HCT116 (cell line): ENCODE measurements around the gene CERT1. TPM values are rescaled to one million over a fixed set of nuclear protein-coding genes. Genes with fewer than 3 reads are reported as not detected.
"Not testable (repeated sequence)": the region's sequence is repeated elsewhere in the genome, so short reads cannot be mapped to it uniquely, and the experiment has no call there.

Experiments
- ATAC-seq: fragments of 200-7000 bp; cut with Tn5 transposase; 2 replicates; pipeline ENCODE4 v1.9.1; 2020; ENCODE audit warnings: mild to moderate bottlenecking, moderate library complexity
- BruUV-seq: library from RNA; stranded (reverse); fragments of 400-500 nt; replicated peaks from 2 replicates; lab custom pipeline; 2021; lab: Mats Ljungman, UMichigan
- CTCF ChIA-PET: fragments of 300-600 bp; sonication (Branson Sonifier 250); formaldehyde crosslinking; loops from one replicate; lab custom pipeline; 2021; ENCODE audit warnings: antibody characterized with exemption; lab: Charles Lee
- POLR2A ChIA-PET: fragments of 300-600, 350-600 bp; sonication (Branson Sonifier 250); formaldehyde crosslinking; loops from one replicate; lab custom pipeline; 2021; ENCODE audit warnings: antibody characterized with exemption; lab: Charles Lee
- RAD21 ChIA-PET, 2 experiments: fragments of 300-600 bp; sonication (Branson Sonifier 250); formaldehyde crosslinking; loops; one replicate each; lab custom pipeline; 2023; ENCODE audit warnings: low total read pairs in 2 of 2; ENCODE audit not compliant: uncharacterized antibody in 2 of 2, unreplicated experiment in 2 of 2, low non-redundant PET in 1 of 2; lab: Charles Lee
- DNase-seq: peaks from one replicate; pipeline ENCODE4 v3.0.0-alpha.2; 2010; ENCODE audit warnings: low read depth, low spot score
- H2AFZ ChIP-seq: fragments of 200-600 bp; shearing (Covaris generic), sonication (generic); 2 replicates; pipeline ENCODE4 v1.6.1; 2017; ENCODE audit warnings: low read depth, mixed run types, mixed read lengths, antibody characterized with exemption, low read length; ENCODE audit not compliant: poor library complexity, severe bottlenecking
- H3K27ac ChIP-seq: 2 replicates; pipeline ENCODE4 v1.5.1; 2012; ENCODE audit warnings: low read depth, low read length
- H3K27me3 ChIP-seq: fragments of 200-600 bp; sonication (generic); 2 replicates; pipeline ENCODE4 v1.6.1; 2016; ENCODE audit warnings: mixed run types, low read length, mixed read lengths; ENCODE audit not compliant: insufficient read depth
- H3K36me3 ChIP-seq, 2 experiments: fragments of 200-500 bp in 1 of 2; fragments of 200-600 bp in 1 of 2; sonication (Bioruptor generic) in 1 of 2; sonication (generic) in 1 of 2; 2 replicates each; pipeline versions ENCODE4 v1.5.1 to v1.6.1; 2014 to 2016; ENCODE audit warnings: low read length in 2 of 2, inconsistent platforms in 1 of 2, mixed read lengths in 1 of 2, mixed run types in 1 of 2; ENCODE audit not compliant: insufficient read depth in 2 of 2, control insufficient read depth in 1 of 2
- H3K4me1 ChIP-seq, 2 experiments: fragments of 200-600 bp in 1 of 2; sonication (generic) in 1 of 2; 2 replicates each; pipeline versions ENCODE4 v1.5.1 to v1.6.1; 2012 to 2017; ENCODE audit warnings: low read length in 2 of 2, inconsistent platforms in 1 of 2, mild to moderate bottlenecking in 1 of 2, mixed read lengths in 1 of 2, mixed run types in 1 of 2, moderate library complexity in 1 of 2; ENCODE audit not compliant: insufficient read depth in 2 of 2, control insufficient read depth in 1 of 2
- H3K4me2 ChIP-seq: fragments of 200-600 bp; sonication (generic); 2 replicates; pipeline ENCODE4 v1.6.1; 2017; ENCODE audit warnings: mixed run types, low read length, mixed read lengths
- H3K4me3 ChIP-seq, 2 experiments: fragments of 200-600 bp in 1 of 2; sonication (generic) in 1 of 2; replicated peaks in 1 of 2; 2 replicates each; pipeline ENCODE4 v1.5.1; 2011 to 2016; ENCODE audit warnings: low read length in 2 of 2, control low read depth in 1 of 2, low read depth in 1 of 2, mild to moderate bottlenecking in 1 of 2, mixed read lengths in 1 of 2, mixed run types in 1 of 2
- H3K79me2 ChIP-seq: fragments of 200-600 bp; sonication (generic); 2 replicates; pipeline ENCODE4 v1.6.1; 2017; ENCODE audit warnings: mild to moderate bottlenecking, mixed run types, low read length, moderate library complexity, mixed read lengths; ENCODE audit not compliant: insufficient read depth
- H3K9ac ChIP-seq: fragments of 200-600 bp; sonication (generic); 2 replicates; pipeline ENCODE4 v1.6.1; 2016; ENCODE audit warnings: low read length, mixed read lengths
- H3K9me2 ChIP-seq: fragments of 200-600 bp; sonication (generic), shearing (Covaris generic); 2 replicates; pipeline ENCODE4 v1.6.1; 2017; ENCODE audit warnings: mixed run types, mild to moderate bottlenecking, moderate library complexity; ENCODE audit not compliant: insufficient read depth
- H3K9me3 ChIP-seq, 2 experiments: fragments of 200-500 bp in 1 of 2; fragments of 200-600 bp in 1 of 2; sonication (Bioruptor generic) in 1 of 2; sonication (generic) in 1 of 2; 2 replicates each; pipeline ENCODE4 v1.6.1; 2014 to 2017; ENCODE audit warnings: low read length in 2 of 2, mixed read lengths in 2 of 2, inconsistent platforms in 1 of 2, low read depth in 1 of 2, mild to moderate bottlenecking in 1 of 2, mixed run types in 1 of 2, moderate library complexity in 1 of 2; ENCODE audit not compliant: control insufficient read depth in 1 of 2, insufficient read depth in 1 of 2
- H4K20me1 ChIP-seq: fragments of 200-600 bp; sonication (generic), shearing (Covaris generic); 2 replicates; pipeline ENCODE4 v1.6.1; 2017; ENCODE audit warnings: mixed run types, mild to moderate bottlenecking, moderate library complexity; ENCODE audit not compliant: insufficient read depth
- ATF3 ChIP-seq: IDR thresholded peaks from 2 replicates; pipeline ENCODE4 v1.6.1; 2012
- CBX3 ChIP-seq: IDR thresholded peaks from 2 replicates; pipeline ENCODE4 v1.6.1; 2012; ENCODE audit warnings: low read depth
- JUND ChIP-seq: IDR thresholded peaks from 2 replicates; pipeline ENCODE4 v1.6.1; 2012
- SP1 ChIP-seq: IDR thresholded peaks from 2 replicates; pipeline ENCODE4 v1.6.1; 2012; ENCODE audit warnings: low read depth
- ZBTB33 ChIP-seq: IDR thresholded peaks from 2 replicates; pipeline ENCODE4 v1.6.1; 2011; ENCODE audit warnings: mild to moderate bottlenecking, low read length, moderate library complexity; ENCODE audit not compliant: insufficient replicate concordance; ENCODE audit errors: extremely low read depth
- ZNF274 ChIP-seq: fragments of 200-500 bp; sonication (Bioruptor generic); IDR thresholded peaks from 2 replicates; pipeline ENCODE4 v1.6.1; 2014; ENCODE audit warnings: mild to moderate bottlenecking, low read depth, low read length, inconsistent platforms
- intact Hi-C: fragments of 100-400 bp; cut with micrococcal nuclease; formaldehyde crosslinking; loops from 2 replicates; pipeline ENCODE4 v1.10.0; 2022
- total RNA-seq: library from RNA; stranded (reverse); gene quantifications from one replicate; pipeline ENCODE4 v1.2.1, GENCODE V29; 2021; ENCODE audit not compliant: unreplicated experiment

The CERT1 gene
- total RNA-seq, 1 experiment from 2014 or later: 22.8 TPM

- no peak for TF ChIP-seq ZBTB33
- TF ChIP-seq, all 23 proteins: peak for 0
These were observed 13.1 kb downstream of the CERT1 start (continued) for GRCh38 chr5:75498208-75498777.

- Histone ChIP-seq H3K4me2 (no peak overlapping the region), H3K36me3 (no peaks in the 10 kb centered on the region), H2AFZ (no peak overlapping the region), H3K9me3 (no peaks in the 10 kb centered on the region), H3K9ac (no peak overlapping the region), H4K20me1 (no peaks in the 10 kb centered on the region), H3K27ac (no peak overlapping the region), H3K27me3 (no peaks in the 10 kb centered on the region), H3K79me2 (0 out of 2 replicates have a peak, but pooled peaks cover 6% of the 10 kb centered on the region), H3K9me2 (no peaks in the 10 kb centered on the region), H3K4me3 (no peak overlapping the region), H3K4me1 (no peaks in the 10 kb centered on the region)
- intact Hi-C loops: no loop called here
- BruUV-seq: no TSS peak
- ATAC-seq (no peak), DNase-seq (no peak)
- CTCF ChIA-PET: no interaction called here
- RAD21 ChIA-PET: no interaction called here
- POLR2A ChIA-PET: no interaction called here
- TF ChIP-seq SP1 (no peak), CBX3 (no peak), ATF3 (no peak)
These were observed 15.4 kb downstream of the CERT1 start for GRCh38 chr5:75496026-75496425.

- Histone ChIP-seq H3K9me3 (no peaks in the 10 kb centered on the region), H3K36me3 (no peaks in the 10 kb centered on the region), H3K9ac (no peak overlapping the region), H4K20me1 (no peaks in the 10 kb centered on the region), H3K4me3 (no peak overlapping the region), H3K4me1 (no peaks in the 10 kb centered on the region), H2AFZ (no peak overlapping the region), H3K4me2 (no peak overlapping the region), H3K27me3 (no peaks in the 10 kb centered on the region), H3K79me2 (peaks cover 3% of the 10 kb centered on the region), H3K27ac (no peak overlapping the region), H3K9me2 (no peaks in the 10 kb centered on the region)
- POLR2A ChIA-PET: no interaction called here
- ATAC-seq (no peak), DNase-seq (no peak)
- TF ChIP-seq JUND (no peak), ZNF274 (no peak), SP1 (no peak)
- BruUV-seq: no TSS peak
- CTCF ChIA-PET: no interaction called here
- intact Hi-C loops: no loop called here
- RAD21 ChIA-PET: no interaction called here
These were observed 19.8 kb downstream of the CERT1 start for GRCh38 chr5:75491621-75492020.

- H3K4me2 ChIP-seq, H3K4me3 ChIP-seq, H3K9me2 ChIP-seq, H3K27me3 ChIP-seq, H3K9me3 ChIP-seq, H4K20me1 ChIP-seq, ATAC-seq, BruUV-seq, H2AFZ ChIP-seq, H3K9ac ChIP-seq, H3K4me1 ChIP-seq, POLR2A ChIA-PET, intact Hi-C loops, RAD21 ChIA-PET, CTCF ChIA-PET, H3K36me3 ChIP-seq, H3K79me2 ChIP-seq, H3K27ac ChIP-seq, DNase-seq: not testable (repeated sequence)
These were observed 21.6 kb downstream of the CERT1 start for GRCh38 chr5:75489847-75490246.
